HL-60 (cell line): ENCODE data around the gene NAB2.
"Not testable (repeated sequence)": the region's sequence is repeated elsewhere in the genome, so short reads cannot be mapped to it uniquely, and the experiment has no call there.

Experiments used
- DNase-seq, 2 experiments: peaks; one replicate each; pipeline ENCODE4 v3.0.0-alpha.2; 2010 to 2020; ENCODE audit warnings: low read depth in 1 of 2, low spot score in 1 of 2
- H3K27ac ChIP-seq: fragments of 250-450 bp; sonication (Bioruptor Pico); replicated peaks from 2 replicates; pipeline ENCODE4 v1.5.1; 2020; ENCODE audit warnings: mild to moderate bottlenecking, moderate library complexity
- H3K27me3 ChIP-seq: fragments of 250-450 bp; sonication (Bioruptor Pico); 2 replicates; pipeline ENCODE4 v1.5.1; 2021; ENCODE audit warnings: mild to moderate bottlenecking, moderate library complexity; ENCODE audit not compliant: insufficient read depth, poor library complexity, severe bottlenecking
- H3K4me3 ChIP-seq: replicated peaks from 2 replicates; pipeline ENCODE4 v1.5.1; 2011; ENCODE audit warnings: mild to moderate bottlenecking, control low read depth, low read length; ENCODE audit not compliant: insufficient read depth
- GABPA ChIP-seq: IDR thresholded peaks from 2 replicates; pipeline ENCODE4 v1.6.1; 2012; ENCODE audit warnings: low read depth
- POLR2AphosphoS5 ChIP-seq: IDR thresholded peaks from 2 replicates; pipeline ENCODE4 v1.6.1; 2012; ENCODE audit warnings: low read depth
- SPI1 ChIP-seq: IDR thresholded peaks from 2 replicates; pipeline ENCODE4 v1.6.1; 2012; ENCODE audit warnings: low read depth, mild to moderate bottlenecking, borderline replicate concordance
- TF ChIP-seq, protein P1 (sequence below): IDR thresholded peaks from one replicate; pipeline ENCODE4 v1.5.1; 2011; ENCODE audit warnings: low read length, control low read depth, inconsistent platforms; ENCODE audit not compliant: insufficient read depth
- TF ChIP-seq, protein P2 (sequence below): IDR thresholded peaks from 2 replicates; pipeline ENCODE4 v1.6.1; 2012; ENCODE audit warnings: low read depth; ENCODE audit not compliant: insufficient replicate concordance

Gene NAB2

DNA sequence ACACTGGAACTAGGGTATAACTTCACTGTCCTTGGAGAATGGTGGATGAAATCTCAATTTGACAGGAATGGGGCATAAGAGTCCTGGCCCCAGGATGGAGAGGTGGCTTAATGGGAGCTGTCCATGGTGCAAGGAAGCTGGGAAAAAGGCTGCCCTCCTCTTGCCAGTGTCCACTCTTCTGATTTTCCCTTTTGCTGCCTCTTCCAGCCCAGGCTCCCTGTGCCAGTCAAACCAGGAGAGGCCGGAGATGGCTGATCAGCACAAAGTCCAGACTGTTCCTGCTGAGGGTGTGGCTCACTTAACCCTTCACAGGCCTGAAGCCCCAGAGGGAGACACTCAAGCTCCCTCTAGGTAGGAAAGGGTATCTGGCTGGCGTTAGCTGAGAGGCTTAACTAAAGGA, 39.0 kb upstream of the NAB2 start, which contains the start of gene MYO1A:
Gene MYO1A (minus strand): TSS at position 240 of the 400 bp plus-strand sequence. CDS start 1,806 bp downstream, outside the sequence.
- Histone ChIP-seq H3K4me3 (no peak within 1 kb of the TSS), H3K27me3 (no peaks in the 10 kb centered on the region), H3K27ac (peak within 1 kb of the TSS; percentile 22; the same call in 1 of the 2 replicates)
- DNase-seq = no peak
- TF ChIP-seq, protein P1, sequence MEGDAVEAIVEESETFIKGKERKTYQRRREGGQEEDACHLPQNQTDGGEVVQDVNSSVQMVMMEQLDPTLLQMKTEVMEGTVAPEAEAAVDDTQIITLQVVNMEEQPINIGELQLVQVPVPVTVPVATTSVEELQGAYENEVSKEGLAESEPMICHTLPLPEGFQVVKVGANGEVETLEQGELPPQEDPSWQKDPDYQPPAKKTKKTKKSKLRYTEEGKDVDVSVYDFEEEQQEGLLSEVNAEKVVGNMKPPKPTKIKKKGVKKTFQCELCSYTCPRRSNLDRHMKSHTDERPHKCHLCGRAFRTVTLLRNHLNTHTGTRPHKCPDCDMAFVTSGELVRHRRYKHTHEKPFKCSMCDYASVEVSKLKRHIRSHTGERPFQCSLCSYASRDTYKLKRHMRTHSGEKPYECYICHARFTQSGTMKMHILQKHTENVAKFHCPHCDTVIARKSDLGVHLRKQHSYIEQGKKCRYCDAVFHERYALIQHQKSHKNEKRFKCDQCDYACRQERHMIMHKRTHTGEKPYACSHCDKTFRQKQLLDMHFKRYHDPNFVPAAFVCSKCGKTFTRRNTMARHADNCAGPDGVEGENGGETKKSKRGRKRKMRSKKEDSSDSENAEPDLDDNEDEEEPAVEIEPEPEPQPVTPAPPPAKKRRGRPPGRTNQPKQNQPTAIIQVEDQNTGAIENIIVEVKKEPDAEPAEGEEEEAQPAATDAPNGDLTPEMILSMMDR = no peak
- TF ChIP-seq SPI1 (no peak), POLR2AphosphoS5 (no peak), GABPA (no peak)
- TF ChIP-seq, protein P2, sequence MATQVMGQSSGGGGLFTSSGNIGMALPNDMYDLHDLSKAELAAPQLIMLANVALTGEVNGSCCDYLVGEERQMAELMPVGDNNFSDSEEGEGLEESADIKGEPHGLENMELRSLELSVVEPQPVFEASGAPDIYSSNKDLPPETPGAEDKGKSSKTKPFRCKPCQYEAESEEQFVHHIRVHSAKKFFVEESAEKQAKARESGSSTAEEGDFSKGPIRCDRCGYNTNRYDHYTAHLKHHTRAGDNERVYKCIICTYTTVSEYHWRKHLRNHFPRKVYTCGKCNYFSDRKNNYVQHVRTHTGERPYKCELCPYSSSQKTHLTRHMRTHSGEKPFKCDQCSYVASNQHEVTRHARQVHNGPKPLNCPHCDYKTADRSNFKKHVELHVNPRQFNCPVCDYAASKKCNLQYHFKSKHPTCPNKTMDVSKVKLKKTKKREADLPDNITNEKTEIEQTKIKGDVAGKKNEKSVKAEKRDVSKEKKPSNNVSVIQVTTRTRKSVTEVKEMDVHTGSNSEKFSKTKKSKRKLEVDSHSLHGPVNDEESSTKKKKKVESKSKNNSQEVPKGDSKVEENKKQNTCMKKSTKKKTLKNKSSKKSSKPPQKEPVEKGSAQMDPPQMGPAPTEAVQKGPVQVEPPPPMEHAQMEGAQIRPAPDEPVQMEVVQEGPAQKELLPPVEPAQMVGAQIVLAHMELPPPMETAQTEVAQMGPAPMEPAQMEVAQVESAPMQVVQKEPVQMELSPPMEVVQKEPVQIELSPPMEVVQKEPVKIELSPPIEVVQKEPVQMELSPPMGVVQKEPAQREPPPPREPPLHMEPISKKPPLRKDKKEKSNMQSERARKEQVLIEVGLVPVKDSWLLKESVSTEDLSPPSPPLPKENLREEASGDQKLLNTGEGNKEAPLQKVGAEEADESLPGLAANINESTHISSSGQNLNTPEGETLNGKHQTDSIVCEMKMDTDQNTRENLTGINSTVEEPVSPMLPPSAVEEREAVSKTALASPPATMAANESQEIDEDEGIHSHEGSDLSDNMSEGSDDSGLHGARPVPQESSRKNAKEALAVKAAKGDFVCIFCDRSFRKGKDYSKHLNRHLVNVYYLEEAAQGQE = peak; percentile 94

DNA sequence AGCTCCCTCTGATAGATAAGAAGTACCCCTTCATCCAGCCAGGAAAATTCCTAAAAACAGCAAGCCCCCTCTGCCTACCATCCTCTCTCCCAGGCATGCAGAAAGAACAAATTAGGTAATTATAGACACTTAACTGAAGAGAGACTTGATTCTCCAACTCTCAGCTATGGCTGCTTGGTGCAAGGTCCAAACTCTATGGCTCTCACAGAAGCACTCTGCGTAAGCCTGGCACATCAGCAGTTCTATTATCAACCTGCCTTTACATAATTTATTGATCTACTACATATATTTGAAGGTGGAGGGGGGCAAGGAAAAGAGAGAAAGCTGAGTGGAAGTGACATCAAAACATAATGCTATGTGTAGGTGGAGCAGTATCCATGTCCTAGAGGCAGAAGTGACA, 37.9 kb upstream of the NAB2 start:
- no peak overlapping the region for H3K27ac ChIP-seq
- no peaks in the 10 kb centered on the region for H3K27me3 ChIP-seq
- H3K4me3 ChIP-seq = no peak overlapping the region
- DNase-seq = no peak
- TF ChIP-seq, protein P2 = no peak
- TF ChIP-seq POLR2AphosphoS5 (no peak), GABPA (no peak), SPI1 (no peak)
- TF ChIP-seq, protein P1 = no peak

DNA sequence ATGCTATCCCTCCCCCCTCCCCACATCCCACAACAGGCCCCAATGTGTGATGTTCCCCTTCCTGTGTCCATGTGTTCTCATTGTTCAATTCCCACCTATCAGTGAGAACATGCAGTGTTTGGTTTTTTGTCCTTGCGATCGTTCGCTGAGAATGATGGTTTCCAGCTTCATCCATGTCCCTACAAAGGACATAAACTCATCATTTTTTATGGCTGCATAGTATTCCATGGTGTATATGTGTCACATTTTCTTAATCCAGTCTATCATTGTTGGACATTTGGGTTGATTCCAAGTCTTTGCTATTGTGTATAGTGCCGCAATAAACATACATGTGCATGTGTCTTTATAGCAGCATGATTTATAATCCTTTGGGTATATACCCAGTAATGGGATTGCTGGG, 35.8 kb upstream of the NAB2 start:
- not testable (repeated sequence) for H3K27me3 ChIP-seq, H3K4me3 ChIP-seq, DNase-seq, H3K27ac ChIP-seq

DNA sequence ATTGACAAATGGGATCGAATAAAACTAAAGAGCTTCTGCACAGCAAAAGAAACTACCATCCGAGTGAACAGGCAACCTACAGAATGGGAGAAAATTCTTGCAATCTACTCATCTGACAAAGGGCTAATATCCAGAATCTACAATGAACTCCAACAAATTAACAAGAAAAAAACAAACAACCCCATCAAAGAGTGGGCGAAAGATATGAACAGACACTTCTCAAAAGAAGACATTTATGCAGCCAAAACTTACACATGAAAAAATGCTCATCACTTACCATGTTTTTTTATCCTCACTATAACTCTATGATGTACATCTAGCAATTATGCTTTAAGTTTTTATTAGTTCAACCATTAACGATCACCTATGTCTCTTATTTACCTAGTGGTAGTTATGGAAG, 35.0 kb upstream of the NAB2 start:
- H3K27ac ChIP-seq, H3K4me3 ChIP-seq, DNase-seq, H3K27me3 ChIP-seq: not testable (repeated sequence)

DNA sequence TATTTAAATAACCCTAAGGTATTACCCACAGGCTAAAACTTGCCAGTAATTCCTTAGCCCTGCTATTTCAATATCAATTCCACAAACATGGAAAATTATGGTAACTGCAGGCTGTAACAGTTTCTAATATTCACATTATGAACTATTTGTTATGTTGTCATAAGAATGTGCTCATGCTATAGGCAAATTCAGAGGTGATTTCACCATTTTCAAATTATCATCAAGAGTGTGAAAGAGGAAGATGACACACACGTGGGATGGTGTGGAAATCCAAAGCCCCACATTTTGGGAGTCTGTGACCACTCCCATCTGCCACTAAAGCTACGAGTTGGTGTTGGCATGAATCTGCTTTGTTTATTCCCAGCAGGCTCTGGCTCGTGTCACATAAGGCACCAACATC, 33.1 kb upstream of the NAB2 start:
- TF ChIP-seq POLR2AphosphoS5 (no peak), GABPA (no peak), SPI1 (no peak)
- TF ChIP-seq, protein P2 = no peak
- TF ChIP-seq, protein P1 = no peak
- no peak overlapping the region; the same call in 1 of the 2 replicates for H3K27ac ChIP-seq
- DNase-seq = peak; percentile 65 to 70
- no peaks in the 10 kb centered on the region for H3K27me3 ChIP-seq
- no peak overlapping the region for H3K4me3 ChIP-seq
